ENCODE results near the gene TNFRSF13B.

DNA sequence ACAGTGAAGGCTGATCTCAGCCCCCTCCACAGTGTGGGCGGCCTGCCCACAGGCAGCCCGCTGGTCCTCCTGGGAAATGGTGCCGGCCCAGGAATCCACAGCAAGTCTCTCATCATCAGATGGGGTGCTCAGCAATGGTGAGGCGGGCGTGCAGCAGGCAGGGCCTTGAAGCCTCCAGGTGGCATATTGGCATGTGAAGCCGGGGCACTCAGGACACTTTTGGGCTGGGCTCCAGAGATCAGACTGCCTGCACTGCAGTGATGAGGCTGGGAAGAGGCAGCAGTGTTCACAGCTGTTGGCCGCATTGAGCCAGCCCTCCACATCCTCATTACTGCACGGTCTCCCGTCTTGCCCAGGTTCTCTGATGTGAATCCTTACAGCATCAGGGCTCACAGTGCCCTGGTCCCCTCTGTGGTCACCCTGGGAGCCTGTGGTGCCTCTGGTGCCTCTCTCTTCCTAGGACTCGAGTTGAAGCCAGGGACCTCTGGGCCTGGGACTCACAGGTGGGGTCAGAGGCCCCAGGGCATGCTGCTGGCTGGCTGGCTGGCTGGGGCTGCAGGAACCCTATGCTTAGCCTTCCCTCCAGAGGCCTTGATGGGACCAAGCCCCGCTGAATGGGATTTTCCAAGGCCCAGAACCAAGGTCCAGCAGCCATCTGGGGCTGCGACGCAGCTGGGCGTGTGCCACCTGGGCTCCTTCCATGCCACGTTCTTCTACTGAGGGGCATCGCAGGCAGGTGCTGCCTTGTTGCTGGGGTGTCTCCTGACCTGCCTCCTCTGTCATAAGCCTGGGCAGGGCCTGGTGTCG, 48.6 kb downstream of the TNFRSF13B start:
- TF ChIP-seq, protein P1, sequence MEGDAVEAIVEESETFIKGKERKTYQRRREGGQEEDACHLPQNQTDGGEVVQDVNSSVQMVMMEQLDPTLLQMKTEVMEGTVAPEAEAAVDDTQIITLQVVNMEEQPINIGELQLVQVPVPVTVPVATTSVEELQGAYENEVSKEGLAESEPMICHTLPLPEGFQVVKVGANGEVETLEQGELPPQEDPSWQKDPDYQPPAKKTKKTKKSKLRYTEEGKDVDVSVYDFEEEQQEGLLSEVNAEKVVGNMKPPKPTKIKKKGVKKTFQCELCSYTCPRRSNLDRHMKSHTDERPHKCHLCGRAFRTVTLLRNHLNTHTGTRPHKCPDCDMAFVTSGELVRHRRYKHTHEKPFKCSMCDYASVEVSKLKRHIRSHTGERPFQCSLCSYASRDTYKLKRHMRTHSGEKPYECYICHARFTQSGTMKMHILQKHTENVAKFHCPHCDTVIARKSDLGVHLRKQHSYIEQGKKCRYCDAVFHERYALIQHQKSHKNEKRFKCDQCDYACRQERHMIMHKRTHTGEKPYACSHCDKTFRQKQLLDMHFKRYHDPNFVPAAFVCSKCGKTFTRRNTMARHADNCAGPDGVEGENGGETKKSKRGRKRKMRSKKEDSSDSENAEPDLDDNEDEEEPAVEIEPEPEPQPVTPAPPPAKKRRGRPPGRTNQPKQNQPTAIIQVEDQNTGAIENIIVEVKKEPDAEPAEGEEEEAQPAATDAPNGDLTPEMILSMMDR (IDR thresholded peaks at IDR 0.05): no peak
- TF ChIP-seq TCF7L2 (IDR thresholded peaks at IDR 0.05; ENCODE audit: low read depth, low read length) (no peak), POLR2AphosphoS5 (IDR thresholded peaks at IDR 0.05; ENCODE audit: low read depth, low read length) (no peak)
- TF ChIP-seq, protein P2, sequence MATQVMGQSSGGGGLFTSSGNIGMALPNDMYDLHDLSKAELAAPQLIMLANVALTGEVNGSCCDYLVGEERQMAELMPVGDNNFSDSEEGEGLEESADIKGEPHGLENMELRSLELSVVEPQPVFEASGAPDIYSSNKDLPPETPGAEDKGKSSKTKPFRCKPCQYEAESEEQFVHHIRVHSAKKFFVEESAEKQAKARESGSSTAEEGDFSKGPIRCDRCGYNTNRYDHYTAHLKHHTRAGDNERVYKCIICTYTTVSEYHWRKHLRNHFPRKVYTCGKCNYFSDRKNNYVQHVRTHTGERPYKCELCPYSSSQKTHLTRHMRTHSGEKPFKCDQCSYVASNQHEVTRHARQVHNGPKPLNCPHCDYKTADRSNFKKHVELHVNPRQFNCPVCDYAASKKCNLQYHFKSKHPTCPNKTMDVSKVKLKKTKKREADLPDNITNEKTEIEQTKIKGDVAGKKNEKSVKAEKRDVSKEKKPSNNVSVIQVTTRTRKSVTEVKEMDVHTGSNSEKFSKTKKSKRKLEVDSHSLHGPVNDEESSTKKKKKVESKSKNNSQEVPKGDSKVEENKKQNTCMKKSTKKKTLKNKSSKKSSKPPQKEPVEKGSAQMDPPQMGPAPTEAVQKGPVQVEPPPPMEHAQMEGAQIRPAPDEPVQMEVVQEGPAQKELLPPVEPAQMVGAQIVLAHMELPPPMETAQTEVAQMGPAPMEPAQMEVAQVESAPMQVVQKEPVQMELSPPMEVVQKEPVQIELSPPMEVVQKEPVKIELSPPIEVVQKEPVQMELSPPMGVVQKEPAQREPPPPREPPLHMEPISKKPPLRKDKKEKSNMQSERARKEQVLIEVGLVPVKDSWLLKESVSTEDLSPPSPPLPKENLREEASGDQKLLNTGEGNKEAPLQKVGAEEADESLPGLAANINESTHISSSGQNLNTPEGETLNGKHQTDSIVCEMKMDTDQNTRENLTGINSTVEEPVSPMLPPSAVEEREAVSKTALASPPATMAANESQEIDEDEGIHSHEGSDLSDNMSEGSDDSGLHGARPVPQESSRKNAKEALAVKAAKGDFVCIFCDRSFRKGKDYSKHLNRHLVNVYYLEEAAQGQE (IDR thresholded peaks at IDR 0.05; ENCODE audit: insufficient read depth in 1 of 2, low read depth in 2 of 2, low read length in 1 of 2): no peak
